OCI-LY1 (cell line): ENCODE data around the gene FBXO36.
"Not testable (repeated sequence)": the region's sequence is repeated elsewhere in the genome, so short reads cannot be mapped to it uniquely, and the experiment has no call there.

Source experiments
- CTCF ChIP-seq: fragments of 200-600 bp; sonication (generic), shearing (Covaris generic); IDR thresholded peaks from 2 replicates; pipeline ENCODE4 v1.5.1; 2017; ENCODE audit warnings: mild to moderate bottlenecking, antibody characterized with exemption, low read length, moderate library complexity, mixed read lengths
- EZH2 ChIP-seq: fragments of 200-600 bp; sonication (generic), shearing (Covaris generic); IDR thresholded peaks from 2 replicates; pipeline ENCODE4 v1.8.0; 2017; ENCODE audit warnings: borderline replicate concordance, mixed run types, mild to moderate bottlenecking, antibody characterized with exemption, low read length, moderate library complexity, mixed read lengths

- not testable (repeated sequence) for TF ChIP-seq EZH2, CTCF
Measured at GRCh38 chr2:229924541-229924940, 2.2 kb downstream of the FBXO36 start.
